ENCODE results near the gene KLHL12.
"Not testable (repeated sequence)": the region's sequence is repeated elsewhere in the genome, so short reads cannot be mapped to it uniquely, and the experiment has no call there.

KLHL12 gene

DNA sequence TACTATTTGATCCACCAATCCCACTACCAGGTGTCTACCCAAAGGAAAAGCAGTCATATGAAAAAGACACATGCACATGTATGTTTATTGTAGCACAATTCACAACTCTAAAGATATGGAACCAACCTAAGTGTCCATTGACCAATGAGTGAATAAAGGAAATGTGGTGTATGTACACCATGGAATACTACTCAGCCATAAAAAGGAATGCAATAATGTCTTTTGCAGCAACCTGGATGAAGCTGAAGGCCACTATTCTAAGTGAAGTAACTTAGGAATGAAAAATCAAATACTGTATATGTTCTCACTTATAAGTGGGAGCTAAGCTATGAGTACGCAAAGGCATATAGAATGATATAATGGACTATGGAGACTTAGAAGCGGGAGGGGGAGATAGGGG, 18.4 kb upstream of the KLHL12 start:
- no CpG with 5 or more reads among the region's 2 CpGs for WGBS, 2 experiments (ENCODE audit: insufficient coverage in 2 of 2)
- Histone ChIP-seq H3K4me1 (ENCODE audit: control insufficient read depth, insufficient read depth, low read length, poor library complexity, severe bottlenecking) (no peaks in the 10 kb centered on the region), H3K4me3 (ENCODE audit: extremely low read depth, insufficient read depth, low read length, poor library complexity, severe bottlenecking) (no peak overlapping the region), H3K9me3 (ENCODE audit: control insufficient read depth, low read length) (no peaks in the 10 kb centered on the region), H3K27ac (ENCODE audit: low read depth, low read length, severe bottlenecking) (no peak overlapping the region), H3K36me3 (ENCODE audit: control insufficient read depth, insufficient read depth, low read length) (peaks cover 99% of the 10 kb centered on the region)

DNA sequence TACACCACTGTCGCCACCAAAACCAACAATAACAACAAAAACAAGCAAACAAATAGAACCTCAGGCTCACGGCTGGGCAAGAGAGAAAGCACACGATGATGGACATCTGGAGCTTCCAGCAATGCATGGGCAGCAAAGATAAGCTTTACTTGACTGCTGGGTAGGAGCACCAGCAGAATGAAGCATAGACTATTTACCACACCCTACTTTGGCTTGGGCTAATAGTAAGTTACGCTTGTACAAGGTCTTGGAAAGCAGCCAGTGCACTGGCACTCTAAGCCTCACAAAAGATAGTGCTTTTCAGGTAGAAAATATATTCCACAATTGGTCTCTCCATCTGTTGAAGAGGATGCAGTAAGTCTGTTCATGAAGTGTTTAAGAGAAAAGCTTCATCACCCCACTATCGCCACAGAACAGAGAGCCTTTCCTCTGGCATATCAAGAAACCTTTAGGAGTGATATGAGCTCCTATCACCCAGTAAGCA, 17.4 kb upstream of the KLHL12 start:
- Histone ChIP-seq H3K36me3 (ENCODE audit: control insufficient read depth, insufficient read depth, low read length) (peaks cover 95% of the 10 kb centered on the region), H3K27ac (ENCODE audit: low read depth, low read length, severe bottlenecking) (no peak overlapping the region), H3K4me3 (ENCODE audit: extremely low read depth, insufficient read depth, low read length, poor library complexity, severe bottlenecking) (no peak overlapping the region), H3K9me3 (ENCODE audit: control insufficient read depth, low read length) (no peaks in the 10 kb centered on the region), H3K4me1 (ENCODE audit: control insufficient read depth, insufficient read depth, low read length, poor library complexity, severe bottlenecking) (no peaks in the 10 kb centered on the region)
- 87 to 100% methylated on average over 2 to 3 of the region's 5 CpGs for WGBS, 2 experiments (ENCODE audit: insufficient coverage in 2 of 2)

DNA sequence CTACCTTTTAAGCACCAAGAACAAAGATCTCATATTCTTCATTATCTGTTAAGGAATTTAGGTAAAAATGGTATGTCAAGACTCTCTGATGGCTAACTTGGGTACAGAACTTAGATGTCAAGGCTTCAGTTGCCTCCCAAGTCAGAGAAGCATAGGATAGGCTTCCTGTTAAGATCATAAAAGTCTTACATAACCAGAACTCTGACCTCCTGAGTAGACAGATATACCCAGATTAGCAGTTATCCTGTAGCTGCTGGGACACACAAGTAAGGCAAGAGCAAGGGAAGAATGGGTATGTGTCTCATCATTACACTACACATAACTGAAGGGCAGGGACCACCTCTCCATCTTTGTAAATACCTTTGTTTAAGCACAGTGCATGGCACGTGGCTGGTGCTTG, 15.4 kb upstream of the KLHL12 start:
- Histone ChIP-seq H3K9me3 (ENCODE audit: control insufficient read depth, low read length) (no peaks in the 10 kb centered on the region), H3K27ac (ENCODE audit: low read depth, low read length, severe bottlenecking) (no peak overlapping the region), H3K36me3 (ENCODE audit: control insufficient read depth, insufficient read depth, low read length) (peaks cover 75% of the 10 kb centered on the region), H3K4me3 (ENCODE audit: extremely low read depth, insufficient read depth, low read length, poor library complexity, severe bottlenecking) (no peak overlapping the region), H3K4me1 (ENCODE audit: control insufficient read depth, insufficient read depth, low read length, poor library complexity, severe bottlenecking) (no peaks in the 10 kb centered on the region)
- no CpG with 5 or more reads among the region's 1 CpG for WGBS, 2 experiments (ENCODE audit: insufficient coverage in 2 of 2)

DNA sequence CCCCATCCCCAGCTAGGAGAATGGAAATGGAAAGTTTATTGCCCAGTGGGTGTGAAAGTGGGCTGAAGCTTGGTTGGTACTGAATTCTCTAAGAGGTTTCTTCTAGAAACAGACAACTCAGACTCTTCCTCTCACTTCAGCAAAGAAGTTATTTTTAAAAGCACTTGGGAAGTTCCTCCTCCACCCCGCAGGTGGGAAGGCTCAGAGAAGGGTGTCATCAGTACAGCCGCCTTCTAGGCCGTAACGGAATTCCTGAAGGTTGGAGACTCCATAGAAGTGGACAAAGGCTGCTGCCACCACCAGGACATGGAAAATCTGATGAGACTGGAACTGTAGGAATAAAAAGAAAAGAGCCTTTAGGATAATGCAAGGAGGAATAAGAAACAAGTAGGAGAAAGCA, 14.3 kb upstream of the KLHL12 start:
- Histone ChIP-seq H3K9me3 (ENCODE audit: control insufficient read depth, low read length) (no peaks in the 10 kb centered on the region), H3K4me1 (ENCODE audit: control insufficient read depth, insufficient read depth, low read length, poor library complexity, severe bottlenecking) (no peaks in the 10 kb centered on the region), H3K36me3 (ENCODE audit: control insufficient read depth, insufficient read depth, low read length) (peaks cover 64% of the 10 kb centered on the region), H3K4me3 (ENCODE audit: extremely low read depth, insufficient read depth, low read length, poor library complexity, severe bottlenecking) (no peak overlapping the region), H3K27ac (ENCODE audit: low read depth, low read length, severe bottlenecking) (no peak overlapping the region)
- 94 to 100% methylated on average over 4 of the region's 4 CpGs for WGBS, 2 experiments (ENCODE audit: insufficient coverage in 2 of 2)

DNA sequence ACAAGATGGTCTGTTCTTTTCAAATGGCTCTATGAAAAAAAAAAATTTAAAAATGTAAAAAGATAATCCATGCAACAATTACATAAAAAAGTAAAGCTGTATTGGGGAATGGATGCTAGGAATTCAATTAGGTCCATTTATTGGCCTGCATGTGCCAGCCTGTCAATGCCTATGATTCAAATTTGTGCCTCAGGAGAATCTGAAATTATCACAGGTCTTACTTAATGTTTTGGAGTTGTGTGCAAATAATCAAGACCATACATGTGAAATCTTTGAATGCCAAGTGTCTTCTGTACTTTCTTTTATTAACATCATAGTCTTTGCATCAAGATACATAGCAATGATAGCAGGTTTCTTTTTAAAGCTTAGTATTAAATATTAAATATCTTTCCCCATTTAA, 13.5 kb upstream of the KLHL12 start:
- Histone ChIP-seq H3K9me3 (ENCODE audit: control insufficient read depth, low read length) (no peaks in the 10 kb centered on the region), H3K27ac (ENCODE audit: low read depth, low read length, severe bottlenecking) (no peak overlapping the region), H3K4me1 (ENCODE audit: control insufficient read depth, insufficient read depth, low read length, poor library complexity, severe bottlenecking) (no peaks in the 10 kb centered on the region), H3K4me3 (ENCODE audit: extremely low read depth, insufficient read depth, low read length, poor library complexity, severe bottlenecking) (no peak overlapping the region), H3K36me3 (ENCODE audit: control insufficient read depth, insufficient read depth, low read length) (peaks cover 56% of the 10 kb centered on the region)

DNA sequence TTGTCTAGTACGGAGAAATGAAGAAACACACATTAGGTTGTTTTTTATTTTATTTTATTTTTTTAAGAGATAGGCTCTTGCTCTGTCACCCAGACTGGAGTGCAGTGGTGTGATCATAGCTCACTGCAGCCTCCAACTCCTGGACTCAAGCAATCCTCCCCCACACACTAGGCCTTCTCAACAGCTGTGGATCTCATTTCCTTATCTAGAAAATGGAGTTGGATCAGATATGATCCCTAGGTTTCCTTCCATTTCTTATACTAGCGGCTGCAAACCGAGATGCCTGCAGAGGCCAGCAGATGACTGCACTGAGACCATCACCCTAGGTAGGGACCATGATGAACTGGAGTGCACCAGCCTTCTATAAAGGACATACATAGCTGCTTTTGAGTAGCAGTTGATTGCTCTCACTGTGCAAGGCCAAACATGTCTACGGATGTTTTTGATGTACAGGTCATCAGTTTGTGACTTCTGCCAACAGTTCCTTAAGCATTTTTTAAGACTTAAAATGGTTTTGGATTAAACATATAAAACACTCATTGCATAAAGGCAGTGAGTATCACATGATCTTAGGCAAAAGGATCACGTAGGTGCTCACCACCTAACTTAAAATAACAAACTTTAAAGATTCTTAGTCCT, 11.4 kb upstream of the KLHL12 start:
- no peak overlapping the region for H3K27ac ChIP-seq (ENCODE audit: low read depth, low read length, severe bottlenecking)
- no peaks in the 10 kb centered on the region for H3K9me3 ChIP-seq (ENCODE audit: control insufficient read depth, low read length)
- H3K4me1 ChIP-seq (ENCODE audit: control insufficient read depth, insufficient read depth, low read length, poor library complexity, severe bottlenecking), result no peaks in the 10 kb centered on the region
- no peak overlapping the region for H3K4me3 ChIP-seq (ENCODE audit: extremely low read depth, insufficient read depth, low read length, poor library complexity, severe bottlenecking)
- peaks cover 35% of the 10 kb centered on the region for H3K36me3 ChIP-seq (ENCODE audit: control insufficient read depth, insufficient read depth, low read length)
- WGBS, 2 experiments (ENCODE audit: insufficient coverage in 2 of 2), result 84 to 91% methylated on average over 3 to 4 of the region's 5 CpGs

DNA sequence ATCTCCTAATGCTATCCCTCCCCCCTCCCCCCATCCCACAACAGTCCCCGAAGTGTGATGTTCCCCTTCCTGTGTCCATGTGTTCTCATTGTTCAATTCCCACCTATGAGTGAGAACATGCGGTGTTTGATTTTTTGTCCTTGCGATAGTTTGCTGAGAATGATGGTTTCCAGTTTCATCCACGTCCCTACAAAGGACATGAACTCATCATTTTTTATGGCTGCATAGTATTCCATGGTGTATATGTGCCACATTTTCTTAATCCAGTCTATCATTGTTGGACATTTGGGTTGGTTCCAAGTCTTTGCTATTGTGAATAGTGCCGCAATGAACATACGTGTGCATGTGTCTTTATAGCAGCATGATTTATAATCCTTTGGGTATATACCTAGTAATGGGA, 9.4 kb upstream of the KLHL12 start:
- not testable (repeated sequence) for H3K9me3 ChIP-seq (ENCODE audit: control insufficient read depth, low read length); H3K4me1 ChIP-seq (ENCODE audit: control insufficient read depth, insufficient read depth, low read length, poor library complexity, severe bottlenecking); H3K27ac ChIP-seq (ENCODE audit: low read depth, low read length, severe bottlenecking); H3K4me3 ChIP-seq (ENCODE audit: extremely low read depth, insufficient read depth, low read length, poor library complexity, severe bottlenecking)
- no CpG with 5 or more reads among the region's 6 CpGs for WGBS, 2 experiments (ENCODE audit: insufficient coverage in 2 of 2)
- H3K36me3 ChIP-seq (ENCODE audit: control insufficient read depth, insufficient read depth, low read length), result peaks cover 15% of the 10 kb centered on the region

DNA sequence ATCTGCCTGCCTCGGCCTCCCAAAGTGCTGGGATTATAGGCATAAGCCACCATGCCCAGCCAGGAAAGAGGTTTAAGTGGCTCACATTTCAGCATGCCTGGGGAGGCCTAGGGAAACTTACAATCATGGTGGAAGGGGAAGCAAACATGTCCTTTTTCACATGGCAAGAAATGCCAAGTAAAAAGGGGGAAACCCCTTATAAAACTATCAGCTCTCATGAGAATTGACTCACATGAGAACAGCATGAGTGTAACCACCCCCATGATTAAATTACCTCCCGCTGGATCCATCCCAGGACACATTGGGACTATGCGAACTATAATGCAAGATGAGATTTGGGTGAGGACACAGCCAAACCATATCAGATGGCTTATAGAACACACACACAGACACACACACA, 8.8 kb upstream of the KLHL12 start:
- 80% methylated on average over 1 of the region's 3 CpGs; no CpG with 5 or more reads in 1 of the 2 experiments for whole genome bisulfite sequencing, 2 experiments (ENCODE audit: insufficient coverage in 2 of 2)
- peaks cover 10% of the 10 kb centered on the region for H3K36me3 ChIP-seq (ENCODE audit: control insufficient read depth, insufficient read depth, low read length)
- H3K4me3 ChIP-seq (ENCODE audit: extremely low read depth, insufficient read depth, low read length, poor library complexity, severe bottlenecking), result no peak overlapping the region
- no peaks in the 10 kb centered on the region for H3K4me1 ChIP-seq (ENCODE audit: control insufficient read depth, insufficient read depth, low read length, poor library complexity, severe bottlenecking)
- peaks cover 4% of the 10 kb centered on the region for H3K9me3 ChIP-seq (ENCODE audit: control insufficient read depth, low read length)
- H3K27ac ChIP-seq (ENCODE audit: low read depth, low read length, severe bottlenecking), result no peak overlapping the region

DNA sequence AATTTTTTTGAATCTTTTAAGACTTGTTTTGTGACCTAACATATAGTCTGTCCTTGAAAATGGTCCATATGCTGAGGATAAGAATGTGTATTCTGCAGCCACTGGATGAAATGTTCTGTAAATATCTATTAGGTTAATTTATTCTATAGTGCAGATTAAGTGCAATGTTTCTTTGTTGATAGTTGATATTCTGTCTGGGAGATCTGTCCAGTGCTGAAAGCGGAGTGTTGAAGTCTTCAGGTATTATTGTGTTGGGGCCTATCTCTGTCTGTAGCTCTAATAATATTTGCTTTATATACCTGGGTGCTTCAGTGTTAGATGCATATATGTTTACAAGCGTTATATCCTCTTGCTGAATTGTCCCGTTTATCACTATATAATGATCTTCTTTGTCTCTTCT, 7.7 kb upstream of the KLHL12 start:
- Histone ChIP-seq H3K36me3 (ENCODE audit: control insufficient read depth, insufficient read depth, low read length) (no peaks in the 10 kb centered on the region), H3K4me3 (ENCODE audit: extremely low read depth, insufficient read depth, low read length, poor library complexity, severe bottlenecking) (no peak overlapping the region), H3K9me3 (ENCODE audit: control insufficient read depth, low read length) (peaks cover 4% of the 10 kb centered on the region), H3K27ac (ENCODE audit: low read depth, low read length, severe bottlenecking) (no peak overlapping the region), H3K4me1 (ENCODE audit: control insufficient read depth, insufficient read depth, low read length, poor library complexity, severe bottlenecking) (no peaks in the 10 kb centered on the region)
- WGBS, 2 experiments (ENCODE audit: insufficient coverage in 2 of 2), result 60 to 100% methylated on average over 1 of the region's 3 CpGs

DNA sequence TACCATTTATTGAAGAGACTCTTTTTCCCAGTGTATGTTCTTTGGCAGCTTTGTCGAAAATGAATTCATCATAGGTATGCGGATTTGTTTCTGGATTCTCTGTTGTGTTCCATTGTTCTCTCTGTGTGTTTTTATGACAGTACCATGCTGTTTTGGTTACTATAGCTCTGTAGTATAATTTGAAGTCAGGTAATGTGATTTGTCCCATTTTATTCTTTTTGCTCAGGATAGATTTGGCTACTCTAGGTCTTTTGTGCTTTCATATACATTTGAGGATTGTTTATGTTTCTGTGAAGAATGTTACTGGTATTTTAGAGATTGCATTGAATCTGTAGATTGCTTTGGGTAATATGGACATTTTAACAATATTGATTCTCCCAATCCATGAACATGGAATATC, 5.4 kb upstream of the KLHL12 start:
- peaks cover 4% of the 10 kb centered on the region for H3K9me3 ChIP-seq (ENCODE audit: control insufficient read depth, low read length)
- no peaks in the 10 kb centered on the region for H3K36me3 ChIP-seq (ENCODE audit: control insufficient read depth, insufficient read depth, low read length)
- no peak overlapping the region for H3K27ac ChIP-seq (ENCODE audit: low read depth, low read length, severe bottlenecking)
- no peaks in the 10 kb centered on the region for H3K4me1 ChIP-seq (ENCODE audit: control insufficient read depth, insufficient read depth, low read length, poor library complexity, severe bottlenecking)
- H3K4me3 ChIP-seq (ENCODE audit: extremely low read depth, insufficient read depth, low read length, poor library complexity, severe bottlenecking), result no peak overlapping the region
- WGBS, 2 experiments (ENCODE audit: insufficient coverage in 2 of 2), result 75 to 77% methylated on average over 1 to 2 of the region's 2 CpGs

DNA sequence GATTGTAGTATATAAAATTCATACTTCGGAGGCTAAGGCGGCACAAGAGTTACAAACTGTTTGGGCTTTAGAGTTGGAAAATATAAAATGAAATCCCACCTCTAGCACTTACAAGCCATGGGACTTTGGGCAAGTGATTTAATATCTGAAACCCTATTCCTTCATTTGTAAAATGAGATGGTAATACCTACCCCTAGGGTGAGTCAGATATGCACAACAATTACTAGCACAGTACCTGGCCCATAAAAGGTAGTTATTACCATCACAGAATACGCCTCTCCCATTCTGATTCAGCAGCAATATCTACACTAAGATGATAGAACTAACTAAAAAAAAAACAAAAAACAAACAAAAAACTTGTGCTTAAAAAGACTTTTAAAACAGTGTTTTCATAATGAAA, 3.5 kb downstream of the KLHL12 start:
- no CpG with 5 or more reads among the region's 3 CpGs for WGBS, 2 experiments (ENCODE audit: insufficient coverage in 2 of 2)
- H3K36me3 ChIP-seq (ENCODE audit: control insufficient read depth, insufficient read depth, low read length), result peaks cover 40% of the 10 kb centered on the region
- H3K4me1 ChIP-seq (ENCODE audit: control insufficient read depth, insufficient read depth, low read length, poor library complexity, severe bottlenecking), result no peaks in the 10 kb centered on the region
- no peaks in the 10 kb centered on the region for H3K9me3 ChIP-seq (ENCODE audit: control insufficient read depth, low read length)
- H3K4me3 ChIP-seq (ENCODE audit: extremely low read depth, insufficient read depth, low read length, poor library complexity, severe bottlenecking), result no peak overlapping the region
- no peak overlapping the region for H3K27ac ChIP-seq (ENCODE audit: low read depth, low read length, severe bottlenecking)
